ENCODE data around the gene KIF13A. TPM values are rescaled to one million over a fixed set of nuclear protein-coding genes. Genes with fewer than 3 reads are reported as not detected.

Gene KIF13A
- total and polyA plus RNA-seq, 4 donors = 14.2 to 97.4 (median 31.7) TPM

DNA sequence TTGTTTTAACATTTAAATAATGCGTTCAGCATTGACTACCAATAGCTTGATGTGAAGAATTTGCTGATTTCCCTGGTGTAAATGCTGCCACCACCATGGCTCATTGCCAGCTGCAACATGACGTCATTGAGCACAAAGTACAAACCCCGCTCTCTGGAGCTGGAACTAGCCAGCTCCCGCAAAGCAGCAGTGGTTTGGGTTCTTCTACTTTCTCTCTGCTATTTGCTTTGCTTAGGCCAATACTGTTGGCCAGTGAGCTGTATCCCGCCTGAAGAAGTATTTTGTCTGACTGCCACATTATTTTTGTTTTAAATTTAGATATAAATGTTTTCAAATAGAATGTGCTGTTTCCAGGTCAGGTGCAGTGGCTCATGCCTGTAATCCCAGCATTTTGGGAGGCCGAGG is 47.4 kb upstream of the KIF13A start:
- no peaks in the 10 kb centered on the region for H3K36me3 ChIP-seq (ENCODE audit: control insufficient read depth in 4 of 4, insufficient read depth in 4 of 4, low read length in 4 of 4)
- WGBS, 2 donors = 78 to 87% methylated on average over 6 of the region's 6 CpGs
- no peak overlapping the region for H3K9ac ChIP-seq (ENCODE audit: insufficient read depth in 1 of 2, low read length in 2 of 2)
- TF ChIP-seq, protein P1, sequence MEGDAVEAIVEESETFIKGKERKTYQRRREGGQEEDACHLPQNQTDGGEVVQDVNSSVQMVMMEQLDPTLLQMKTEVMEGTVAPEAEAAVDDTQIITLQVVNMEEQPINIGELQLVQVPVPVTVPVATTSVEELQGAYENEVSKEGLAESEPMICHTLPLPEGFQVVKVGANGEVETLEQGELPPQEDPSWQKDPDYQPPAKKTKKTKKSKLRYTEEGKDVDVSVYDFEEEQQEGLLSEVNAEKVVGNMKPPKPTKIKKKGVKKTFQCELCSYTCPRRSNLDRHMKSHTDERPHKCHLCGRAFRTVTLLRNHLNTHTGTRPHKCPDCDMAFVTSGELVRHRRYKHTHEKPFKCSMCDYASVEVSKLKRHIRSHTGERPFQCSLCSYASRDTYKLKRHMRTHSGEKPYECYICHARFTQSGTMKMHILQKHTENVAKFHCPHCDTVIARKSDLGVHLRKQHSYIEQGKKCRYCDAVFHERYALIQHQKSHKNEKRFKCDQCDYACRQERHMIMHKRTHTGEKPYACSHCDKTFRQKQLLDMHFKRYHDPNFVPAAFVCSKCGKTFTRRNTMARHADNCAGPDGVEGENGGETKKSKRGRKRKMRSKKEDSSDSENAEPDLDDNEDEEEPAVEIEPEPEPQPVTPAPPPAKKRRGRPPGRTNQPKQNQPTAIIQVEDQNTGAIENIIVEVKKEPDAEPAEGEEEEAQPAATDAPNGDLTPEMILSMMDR (IDR thresholded peaks at IDR 0.05; ENCODE audit: control extremely low read depth, extremely low read depth) = no peak
- H3K4me1 ChIP-seq (ENCODE audit: control insufficient read depth in 5 of 5, insufficient read depth in 5 of 5, low read length in 5 of 5) = peaks cover 0 to 2% (median 0%) of the 10 kb centered on the region in 5 donors
- H3K27me3 ChIP-seq (ENCODE audit: control insufficient read depth in 3 of 3, insufficient read depth in 3 of 3, low read length in 2 of 3) = no peaks in the 10 kb centered on the region
- ATAC-seq (ENCODE audit: insufficient read depth, low FRiP score) (no peak), DNase-seq (no peak)
- no peaks in the 10 kb centered on the region for H3K9me3 ChIP-seq (ENCODE audit: control insufficient read depth in 4 of 4, insufficient read depth in 3 of 4, low read length in 3 of 4)
- no peak overlapping the region for H3K27ac ChIP-seq (ENCODE audit: low read depth in 1 of 2, low read length in 1 of 2)
- H3K4me3 ChIP-seq = no peak overlapping the region

DNA sequence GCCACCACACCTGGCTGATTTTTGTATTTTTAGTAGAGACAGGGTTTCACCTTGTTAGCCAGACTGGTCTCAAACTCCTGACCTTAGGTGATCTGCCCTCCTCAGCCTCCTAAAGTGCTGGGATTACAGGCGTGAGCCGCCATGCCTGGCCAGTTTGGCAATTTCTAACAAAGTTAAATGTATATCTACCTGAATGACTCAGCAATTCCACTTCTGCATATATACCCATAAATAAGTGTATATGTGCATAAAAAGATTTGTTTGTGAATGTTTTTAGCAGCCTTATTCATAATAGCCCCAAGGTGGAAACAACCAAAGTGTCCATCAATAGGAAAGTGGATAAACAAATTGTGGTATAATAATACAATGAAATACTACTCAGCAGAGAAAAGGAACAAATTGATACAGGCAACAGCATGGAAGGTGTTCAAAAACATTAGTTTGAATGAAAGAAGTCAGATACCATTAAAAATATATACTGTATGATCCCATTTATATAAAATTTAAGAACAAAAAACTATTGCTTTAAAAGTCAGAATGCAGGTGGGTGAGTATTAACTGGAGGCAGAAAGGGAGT is 44.3 kb upstream of the KIF13A start:
- H3K9me3 ChIP-seq (ENCODE audit: control insufficient read depth in 4 of 4, insufficient read depth in 3 of 4, low read length in 3 of 4) = no peaks in the 10 kb centered on the region
- TF ChIP-seq, protein P1 (IDR thresholded peaks at IDR 0.05; ENCODE audit: control extremely low read depth, extremely low read depth) = no peak
- H3K27me3 ChIP-seq (ENCODE audit: control insufficient read depth in 3 of 3, insufficient read depth in 3 of 3, low read length in 2 of 3) = no peaks in the 10 kb centered on the region
- H3K36me3 ChIP-seq (ENCODE audit: control insufficient read depth in 4 of 4, insufficient read depth in 4 of 4, low read length in 4 of 4) = no peaks in the 10 kb centered on the region
- no peak for ATAC-seq (ENCODE audit: insufficient read depth, low FRiP score)
- H3K27ac ChIP-seq (ENCODE audit: low read depth in 1 of 2, low read length in 1 of 2) = no peak overlapping the region
- no peak for DNase-seq
- no peak overlapping the region for H3K4me3 ChIP-seq
- H3K9ac ChIP-seq (ENCODE audit: insufficient read depth in 1 of 2, low read length in 2 of 2) = no peak overlapping the region
- peaks cover 0 to 2% (median 0%) of the 10 kb centered on the region in 5 donors for H3K4me1 ChIP-seq (ENCODE audit: control insufficient read depth in 5 of 5, insufficient read depth in 5 of 5, low read length in 5 of 5)
- WGBS, 2 donors = 95% methylated on average over 2 of the region's 2 CpGs

- ATAC-seq (ENCODE audit: insufficient read depth, low FRiP score) (no peak), DNase-seq (no peak)
- no peaks in the 10 kb centered on the region for H3K27me3 ChIP-seq (ENCODE audit: control insufficient read depth in 3 of 3, insufficient read depth in 3 of 3, low read length in 2 of 3)
- no peak overlapping the region for H3K27ac ChIP-seq (ENCODE audit: low read depth in 1 of 2, low read length in 1 of 2)
- H3K4me3 ChIP-seq = no peak overlapping the region
- H3K9ac ChIP-seq (ENCODE audit: insufficient read depth in 1 of 2, low read length in 2 of 2) = no peak overlapping the region
- H3K9me3 ChIP-seq (ENCODE audit: control insufficient read depth in 4 of 4, insufficient read depth in 3 of 4, low read length in 3 of 4) = no peaks in the 10 kb centered on the region
- 95 to 96% methylated on average over 2 of the region's 2 CpGs for WGBS, 2 donors
- TF ChIP-seq, protein P1 (IDR thresholded peaks at IDR 0.05; ENCODE audit: control extremely low read depth, extremely low read depth) = no peak
- H3K4me1 ChIP-seq (ENCODE audit: control insufficient read depth in 5 of 5, insufficient read depth in 5 of 5, low read length in 5 of 5) = peaks cover 0 to 2% (median 0%) of the 10 kb centered on the region in 5 donors
- H3K36me3 ChIP-seq (ENCODE audit: control insufficient read depth in 4 of 4, insufficient read depth in 4 of 4, low read length in 4 of 4) = no peaks in the 10 kb centered on the region
Observed at GRCh38 chr6:18031189-18031588, 43.8 kb upstream of the KIF13A start.

DNA sequence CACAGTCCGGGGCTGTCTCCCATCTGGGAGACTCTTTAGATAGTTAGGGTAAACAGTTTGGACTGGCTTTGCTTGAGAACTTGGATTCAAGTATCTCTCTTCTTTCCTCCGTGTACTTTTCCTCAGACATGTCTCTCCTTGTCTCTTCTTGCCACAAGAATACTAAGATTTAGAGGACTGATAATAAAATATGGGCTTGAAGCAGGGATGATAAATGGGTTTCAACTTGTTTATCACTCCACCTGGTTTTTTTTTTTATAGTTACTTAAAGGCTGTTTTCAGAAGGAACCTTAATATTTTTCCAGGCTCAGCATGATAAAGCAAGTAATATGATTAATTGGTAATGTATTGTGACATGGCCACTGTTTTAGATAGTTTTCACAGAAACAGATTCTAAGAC is 40.9 kb upstream of the KIF13A start:
- H3K4me3 ChIP-seq = no peak overlapping the region
- DNase-seq = no peak
- H3K4me1 ChIP-seq (ENCODE audit: control insufficient read depth in 5 of 5, insufficient read depth in 5 of 5, low read length in 5 of 5) = no peaks in the 10 kb centered on the region
- 61 to 76% methylated on average over 2 of the region's 2 CpGs for WGBS, 2 donors
- H3K9ac ChIP-seq (ENCODE audit: insufficient read depth in 1 of 2, low read length in 2 of 2) = no peak overlapping the region
- no peaks in the 10 kb centered on the region for H3K36me3 ChIP-seq (ENCODE audit: control insufficient read depth in 4 of 4, insufficient read depth in 4 of 4, low read length in 4 of 4)
- no peak for ATAC-seq (ENCODE audit: insufficient read depth, low FRiP score)
- TF ChIP-seq, protein P1 (IDR thresholded peaks at IDR 0.05; ENCODE audit: control extremely low read depth, extremely low read depth) = no peak
- H3K27ac ChIP-seq (ENCODE audit: low read depth in 1 of 2, low read length in 1 of 2) = no peak overlapping the region
- no peaks in the 10 kb centered on the region for H3K9me3 ChIP-seq (ENCODE audit: control insufficient read depth in 4 of 4, insufficient read depth in 3 of 4, low read length in 3 of 4)
- H3K27me3 ChIP-seq (ENCODE audit: control insufficient read depth in 3 of 3, insufficient read depth in 3 of 3, low read length in 2 of 3) = no peaks in the 10 kb centered on the region
